HG02943 (cell line): ENCODE data around the gene CRTC2.
"Not testable (repeated sequence)": the region's sequence is repeated elsewhere in the genome, so short reads cannot be mapped to it uniquely, and the experiment has no call there.

Experiments used
- ATAC-seq: cut with Tn5 transposase; IDR thresholded peaks from one replicate; pipeline ENCODE4 v1.9.1; 2021; ENCODE audit warnings: mild to moderate bottlenecking, low read depth, moderate library complexity; ENCODE audit not compliant: unreplicated experiment

The CRTC2 gene

GRCh38 chr1:153958111-153958960 is at the start of gene CRTC2:
Gene CRTC2 (minus strand): TSS chr1:153958612. CDS start chr1:153958497, 115 bp downstream.
- peak; percentile 69 for ATAC-seq

- ATAC-seq, result no peak
Measured at GRCh38 chr1:154006136-154006535, 47.7 kb upstream of the CRTC2 start.

- ATAC-seq, result no peak
Measured at GRCh38 chr1:154000420-154000819, 42.0 kb upstream of the CRTC2 start.

- not testable (repeated sequence) for ATAC-seq
Measured at GRCh38 chr1:153996882-153997281, 38.5 kb upstream of the CRTC2 start.

- ATAC-seq, result no peak
Measured at GRCh38 chr1:153995640-153996039, 37.2 kb upstream of the CRTC2 start.

- no peak for ATAC-seq
Measured at GRCh38 chr1:153995202-153995601, 36.8 kb upstream of the CRTC2 start.

DNA sequence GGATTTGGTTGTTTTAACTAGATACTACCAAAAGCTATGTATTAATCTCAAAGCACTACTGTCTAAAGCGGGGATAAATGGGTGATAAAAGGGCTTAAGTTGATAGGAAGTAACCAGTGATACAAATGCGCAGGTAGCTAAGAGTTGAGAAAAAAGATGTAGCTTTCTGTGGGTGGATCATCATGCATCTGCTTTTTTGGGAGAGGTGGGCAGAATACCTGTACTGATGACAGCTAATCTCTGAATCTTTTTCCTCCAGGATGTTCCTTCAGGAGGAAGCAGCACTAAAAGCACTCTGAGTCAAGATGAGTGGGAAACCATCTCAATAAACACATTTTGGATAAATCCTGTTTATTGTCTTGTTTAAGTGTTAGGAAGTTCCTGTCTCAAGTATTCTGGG is 33.4 kb upstream of the CRTC2 start:
- no peak for ATAC-seq

- no peak for ATAC-seq
Measured at GRCh38 chr1:153991151-153991630, 32.8 kb upstream of the CRTC2 start.

DNA sequence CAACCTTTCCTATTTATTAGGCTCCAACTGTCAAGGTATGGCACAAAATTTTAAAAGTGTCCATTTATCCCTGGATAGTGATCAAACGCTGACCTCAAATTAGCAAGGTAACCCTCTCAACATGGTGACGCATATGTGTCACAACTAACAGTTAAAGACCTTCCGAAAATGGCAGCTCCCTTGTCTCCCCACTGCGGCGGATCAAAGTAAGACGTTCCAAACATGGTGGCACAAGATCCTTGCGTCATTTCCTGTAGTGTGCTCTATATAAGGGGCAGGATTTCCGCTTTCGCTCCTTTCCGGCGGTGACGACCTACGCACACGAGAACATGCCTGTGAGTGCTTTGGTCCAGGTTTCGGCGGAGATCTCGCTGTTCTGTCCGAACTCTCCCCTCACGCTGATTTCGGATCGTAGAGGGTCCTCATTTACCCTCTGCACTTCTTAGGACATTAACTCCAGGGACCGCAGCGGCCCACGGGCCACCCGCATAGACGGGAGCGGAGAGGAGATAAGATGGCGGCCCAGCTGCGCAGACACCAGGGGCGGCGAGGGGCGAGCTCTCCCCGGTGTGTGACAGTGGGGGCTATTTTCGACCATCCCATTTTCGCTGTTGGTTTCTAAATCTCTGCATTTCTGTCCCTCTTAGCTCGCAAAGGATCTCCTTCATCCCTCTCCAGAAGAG is 32.2 kb upstream of the CRTC2 start, which contains the start of gene RPS27:
RPS27 (plus strand) TSS at position 295 of the 683 bp plus-strand sequence; CDS start at position 330, 35 bp downstream.
- peak; percentile 59 for ATAC-seq

DNA sequence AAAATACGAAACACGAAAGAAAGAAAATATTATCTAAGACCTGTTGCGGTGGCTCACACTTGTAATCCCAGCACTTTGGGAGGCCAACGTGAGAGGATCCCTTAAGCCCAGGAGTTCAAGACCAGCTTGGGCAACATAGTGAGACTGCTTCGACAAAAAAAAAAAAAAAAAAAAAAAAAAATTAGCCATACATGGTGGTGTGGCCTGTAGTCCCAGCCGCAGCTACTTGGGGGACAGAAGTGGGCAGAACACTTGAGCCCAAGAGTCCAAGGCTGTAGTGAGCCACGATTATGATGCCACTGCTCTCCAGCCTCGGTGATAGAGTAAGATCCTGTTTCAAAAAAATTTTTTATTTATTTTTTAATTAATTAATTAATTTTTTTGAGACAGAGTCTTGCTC is 29.2 kb upstream of the CRTC2 start:
- no peak for ATAC-seq

DNA sequence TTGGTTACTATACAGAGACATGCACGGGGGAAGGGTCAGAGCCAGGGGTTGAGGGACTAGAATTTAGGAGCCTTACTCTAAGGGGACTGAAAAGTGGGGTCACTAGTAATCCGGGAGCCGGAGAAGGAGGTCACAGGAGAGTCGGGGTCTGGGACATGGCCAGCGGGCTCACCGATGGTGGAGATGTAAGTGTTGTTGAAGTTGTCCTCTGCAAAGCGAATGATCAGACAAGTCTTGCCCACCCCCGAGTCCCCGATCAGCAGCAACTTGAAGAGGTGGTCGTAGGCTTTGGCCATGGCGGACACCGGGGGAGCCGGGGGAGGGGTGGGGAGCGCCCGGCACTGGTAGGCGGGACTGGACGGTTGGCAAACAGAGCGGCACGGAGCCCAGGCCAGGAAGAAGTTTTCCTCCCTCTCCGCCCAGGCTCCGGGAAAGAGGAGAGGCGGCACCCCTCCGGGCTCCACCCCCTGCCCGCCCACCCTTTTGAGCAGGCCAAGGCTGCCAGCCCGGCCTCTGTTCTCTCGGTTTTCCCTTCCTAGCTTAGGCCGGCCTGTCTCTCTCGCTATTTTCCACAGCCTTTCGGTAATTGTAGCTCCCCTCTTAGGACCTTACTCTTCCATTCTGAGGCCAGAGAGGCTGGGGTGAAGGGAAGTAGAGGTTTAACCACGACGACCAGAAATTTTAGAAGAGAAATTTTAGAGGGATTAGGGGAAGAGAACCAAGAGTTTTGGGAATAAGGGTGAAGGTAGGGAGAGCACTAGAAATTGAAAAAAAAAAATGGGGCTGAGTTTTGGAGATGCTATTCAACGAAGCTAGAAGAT is 27.7 kb upstream of the CRTC2 start, which contains the start of gene RAB13:
RAB13 (minus strand) TSS at position 399 of the 821 bp plus-strand sequence; CDS start at position 296, 103 bp downstream.
- no peak for ATAC-seq

DNA sequence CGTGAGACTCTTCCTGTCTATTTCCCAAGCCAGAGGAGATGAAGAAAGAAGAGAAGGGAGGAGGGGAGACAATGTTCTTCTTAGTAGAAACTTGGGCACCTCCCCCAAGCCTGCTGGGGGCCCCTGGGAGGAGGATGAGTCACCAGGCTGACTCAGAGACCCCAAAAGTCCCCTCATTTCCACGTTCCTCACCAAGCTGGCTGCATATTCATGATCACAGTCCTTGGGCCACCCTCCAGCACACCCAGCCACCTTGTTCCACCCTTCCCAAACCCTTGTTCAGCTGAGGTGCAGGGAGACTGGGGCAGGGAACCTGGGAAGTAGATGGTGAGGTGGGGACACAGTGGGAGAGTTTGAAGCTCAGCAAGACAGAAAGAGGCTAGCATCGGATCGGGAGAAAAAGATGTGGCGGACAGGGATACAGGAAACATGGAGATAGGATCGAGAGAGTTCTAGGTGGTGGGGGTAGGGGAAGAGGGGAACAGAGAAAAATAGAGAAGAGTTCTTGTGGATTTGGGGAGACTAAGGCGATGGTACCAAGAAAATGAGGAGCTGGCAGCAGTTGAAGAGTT is 27.0 kb upstream of the CRTC2 start:
- ATAC-seq, result no peak

DNA sequence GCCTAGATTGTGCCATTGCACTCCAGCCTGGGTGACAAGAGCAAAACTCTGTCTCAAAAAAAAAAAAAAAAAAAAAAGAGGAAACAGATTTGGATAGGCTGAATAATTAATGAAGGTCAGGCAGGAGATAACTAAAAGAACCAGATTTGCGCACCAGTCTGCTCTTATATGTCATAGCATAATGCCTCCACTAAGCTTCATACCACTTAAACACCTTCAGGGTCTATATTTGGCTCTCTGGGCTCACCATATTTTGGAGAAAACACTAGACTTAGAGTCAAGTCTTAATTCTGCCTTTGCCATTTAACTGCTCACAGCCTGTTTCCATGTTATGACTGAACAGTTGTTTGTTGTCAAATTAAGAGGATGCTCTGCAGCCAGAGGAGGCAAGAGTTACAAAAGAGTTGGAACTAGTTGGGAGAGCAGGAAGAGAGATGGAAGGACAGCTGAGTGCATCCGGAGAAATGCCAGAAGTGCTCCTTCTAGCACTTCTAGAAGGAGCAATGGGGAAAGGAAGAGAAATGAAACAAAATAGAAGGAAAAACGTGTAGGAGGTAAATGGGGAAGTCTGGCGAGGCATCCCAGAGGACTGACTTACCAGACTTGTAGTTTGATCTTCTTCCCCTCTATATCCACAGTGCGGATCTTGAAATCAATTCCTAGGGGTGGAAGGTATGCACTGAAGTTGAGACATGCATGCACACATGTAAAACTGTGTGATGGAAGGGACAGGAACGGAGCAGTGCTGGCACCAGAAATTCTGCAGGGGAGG is 25.9 kb upstream of the CRTC2 start:
- ATAC-seq, result no peak

GRCh38 chr1:153981735-153982134 is 23.3 kb upstream of the CRTC2 start:
- not testable (repeated sequence) for ATAC-seq

- not testable (repeated sequence) for ATAC-seq
Measured at GRCh38 chr1:153979091-153979490, 20.7 kb upstream of the CRTC2 start.

DNA sequence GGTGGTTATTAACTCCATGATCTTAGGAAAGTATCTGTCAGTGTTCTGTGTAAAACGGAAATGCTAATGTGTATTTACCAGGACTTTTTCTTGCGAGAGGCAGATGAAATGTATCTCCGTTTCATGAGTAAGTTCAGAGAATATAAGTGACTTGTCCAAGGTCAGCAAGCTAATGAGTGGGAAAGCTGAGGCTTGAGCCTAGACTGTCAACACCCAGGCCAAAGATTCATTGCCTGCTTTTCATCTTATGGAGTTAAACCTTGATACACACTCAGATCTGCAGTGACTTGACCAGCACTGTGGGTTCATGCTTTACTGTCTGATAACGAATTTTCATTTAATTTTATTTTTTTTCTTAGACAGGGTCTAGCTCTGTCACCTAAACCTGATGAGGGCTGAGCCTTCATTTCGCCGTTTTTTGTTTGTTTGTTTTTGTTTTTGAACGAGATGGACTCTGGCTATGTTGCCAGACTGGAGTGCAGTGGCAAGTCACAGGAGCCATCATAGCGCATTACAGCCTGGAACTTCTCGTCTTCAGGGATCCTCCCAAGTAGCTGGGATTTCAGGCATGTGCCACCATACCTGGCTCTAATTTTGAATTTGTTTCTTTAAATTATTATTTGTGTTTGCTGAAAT is 20.0 kb upstream of the CRTC2 start:
- no peak for ATAC-seq

- ATAC-seq, result peak; percentile 58
Measured at GRCh38 chr1:153977250-153978240, 19.1 kb upstream of the CRTC2 start, which contains the start of gene JTB. Gene JTB (minus strand): TSS chr1:153977674. CDS start chr1:153977252, 422 bp downstream.

DNA sequence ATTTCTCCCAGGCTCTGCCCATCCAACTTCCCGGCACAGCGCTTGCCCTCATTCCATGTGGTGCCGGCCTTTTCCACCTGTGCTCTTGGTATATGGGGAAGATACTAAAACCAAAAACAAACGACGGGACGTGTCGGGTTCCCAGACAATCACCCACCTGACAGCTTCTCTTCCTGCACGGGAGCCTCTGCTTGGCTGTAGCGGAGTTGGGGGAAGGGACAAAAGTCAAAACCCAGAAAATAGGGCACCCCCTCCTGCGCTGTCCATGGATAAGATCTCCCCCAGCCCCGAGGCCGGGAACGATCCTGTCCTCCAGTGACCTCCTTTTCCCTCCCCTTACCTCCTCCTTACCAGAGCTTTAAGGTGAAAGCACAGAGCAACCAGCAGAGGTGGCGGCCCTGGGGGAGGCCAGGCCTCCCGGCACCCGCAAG is 18.4 kb upstream of the CRTC2 start:
- ATAC-seq, result no peak
